GM20000 (cell line): ENCODE measurements around the gene VTI1A.

Experiments used
- DNase-seq: peaks from one replicate; pipeline ENCODE4 v3.0.0; 2012; ENCODE audit warnings: low spot score
- CTCF ChIP-seq: IDR thresholded peaks from 2 replicates; pipeline ENCODE4 v1.5.1; 2012; ENCODE audit warnings: mild to moderate bottlenecking, control low read depth; ENCODE audit errors: extremely low read depth, missing control alignments

The VTI1A gene

GRCh38 chr10:112841549-112841948, 394.5 kb downstream of the VTI1A start:
- no peak for DNase-seq
- no peak for TF ChIP-seq CTCF

GRCh38 chr10:112842832-112843360, 395.9 kb downstream of the VTI1A start:
- no peak for TF ChIP-seq CTCF
- peak; percentile 22 for DNase-seq

GRCh38 chr10:112843623-112844022, 396.6 kb downstream of the VTI1A start:
- no peak for TF ChIP-seq CTCF
- DNase-seq: no peak

- TF ChIP-seq CTCF: no peak
Observed at GRCh38 chr10:112844681-112845544, 397.9 kb downstream of the VTI1A start.

GRCh38 chr10:112847778-112848177, 400.8 kb downstream of the VTI1A start:
- no peak for DNase-seq
- TF ChIP-seq CTCF: no peak

More at GRCh38 chr10:112844681-112845544, 397.9 kb downstream of the VTI1A start:
- DNase-seq: no peak

GRCh38 chr10:112848228-112848627, 401.2 kb downstream of the VTI1A start:
- TF ChIP-seq CTCF: no peak
- DNase-seq: no peak

GRCh38 chr10:112848868-112849430, 401.9 kb downstream of the VTI1A start:
- DNase-seq: no peak
- no peak for TF ChIP-seq CTCF
